HepG2 (cell line): ENCODE measurements around the gene ARHGAP5. TPM values are rescaled to one million over a fixed set of nuclear protein-coding genes. Genes with fewer than 3 reads are reported as not detected.

ENCODE experiments used
- CAMTA2 ChIP-seq: sonication (generic); formaldehyde crosslinking; IDR thresholded peaks from 2 replicates; pipeline ENCODE4 v1.4.0; 2020; ENCODE audit warnings: mild to moderate bottlenecking, missing genetic modification reagents, borderline replicate concordance
- CENPT ChIP-seq: sonication (generic); formaldehyde crosslinking; IDR thresholded peaks from 2 replicates; pipeline ENCODE4 v1.8.0; 2022; ENCODE audit warnings: low read depth, mild to moderate bottlenecking, moderate library complexity, missing genetic modification reagents
- CREB1 ChIP-seq, 2 experiments: fragments of 450-650 bp in 1 of 2; IDR thresholded peaks; 2 replicates each; pipeline ENCODE4 v1.6.1; 2016 to 2017; ENCODE audit warnings: control low read depth in 1 of 2, mild to moderate bottlenecking in 1 of 2, missing compliant biosample characterization in 1 of 2, missing genetic modification characterization in 1 of 2
- FOSL1 ChIP-seq: sonication (generic); formaldehyde crosslinking; IDR thresholded peaks from 2 replicates; pipeline ENCODE4 v1.9.0; 2021; ENCODE audit warnings: missing genetic modification reagents, borderline replicate concordance
- GFI1 ChIP-seq: sonication (generic); formaldehyde crosslinking; IDR thresholded peaks from 2 replicates; pipeline ENCODE4 v1.5.0; 2020; ENCODE audit warnings: missing genetic modification reagents, mild to moderate bottlenecking, borderline replicate concordance
- HNRNPL ChIP-seq: fragments of 200-400 bp; formaldehyde crosslinking; IDR thresholded peaks from 2 replicates; pipeline ENCODE4 v1.6.1; 2017; ENCODE audit warnings: mild to moderate bottlenecking, low read depth, low read length
- KDM4B ChIP-seq: sonication (generic); formaldehyde crosslinking; IDR thresholded peaks from 2 replicates; pipeline ENCODE4 v1.4.0; 2020; ENCODE audit warnings: missing genetic modification reagents
- KLF15 ChIP-seq: sonication (generic); formaldehyde crosslinking; IDR thresholded peaks from 2 replicates; pipeline ENCODE4 v1.8.1; 2023; ENCODE audit warnings: borderline replicate concordance, mild to moderate bottlenecking, inconsistent platforms, missing genetic modification reagents, mixed read lengths
- NR0B2 ChIP-seq: sonication (generic); formaldehyde crosslinking; IDR thresholded peaks from 2 replicates; pipeline ENCODE4 v1.4.0; 2020; ENCODE audit warnings: mild to moderate bottlenecking, missing genetic modification reagents
- NR3C1 ChIP-seq: sonication (generic); formaldehyde crosslinking; IDR thresholded peaks from 2 replicates; pipeline ENCODE4 v1.4.0; 2020; ENCODE audit warnings: missing genetic modification reagents
- ONECUT2 ChIP-seq: sonication (generic); formaldehyde crosslinking; IDR thresholded peaks from 2 replicates; pipeline ENCODE4 v1.4.0; 2020; ENCODE audit warnings: missing genetic modification reagents
- PAF1 ChIP-seq: IDR thresholded peaks from 2 replicates; pipeline ENCODE4 v1.6.1; 2016; ENCODE audit warnings: missing genetic modification reagents, missing compliant biosample characterization
- PHF20 ChIP-seq: sonication (generic); formaldehyde crosslinking; IDR thresholded peaks from 2 replicates; pipeline ENCODE4 v1.5.0; 2020; ENCODE audit warnings: mild to moderate bottlenecking, missing genetic modification reagents
- THYN1 ChIP-seq: sonication (generic); formaldehyde crosslinking; IDR thresholded peaks from 2 replicates; pipeline ENCODE4 v1.8.1; 2023; ENCODE audit warnings: low read depth, mild to moderate bottlenecking, moderate library complexity, missing genetic modification reagents, borderline replicate concordance
- ZBTB1 ChIP-seq: sonication (generic); formaldehyde crosslinking; IDR thresholded peaks from 2 replicates; pipeline ENCODE4 v1.4.0; 2020; ENCODE audit warnings: missing genetic modification reagents, borderline replicate concordance
- ZFY ChIP-seq: sonication (generic); formaldehyde crosslinking; IDR thresholded peaks from 2 replicates; pipeline ENCODE4 v1.4.0; 2020; ENCODE audit warnings: missing genetic modification reagents
- ZIK1 ChIP-seq: sonication (generic); formaldehyde crosslinking; IDR thresholded peaks from 2 replicates; pipeline ENCODE4 v1.5.0; 2020; ENCODE audit warnings: mild to moderate bottlenecking, low read depth, missing genetic modification reagents, borderline replicate concordance
- ZNF563 ChIP-seq: sonication (generic); formaldehyde crosslinking; IDR thresholded peaks from 2 replicates; pipeline ENCODE4 v1.8.0; 2022; ENCODE audit warnings: mild to moderate bottlenecking, moderate library complexity, missing genetic modification reagents
- ZNF597 ChIP-seq: sonication (generic); formaldehyde crosslinking; IDR thresholded peaks from 2 replicates; pipeline ENCODE4 v1.5.0; 2020; ENCODE audit warnings: missing genetic modification reagents
- ZNF644 ChIP-seq: IDR thresholded peaks from 2 replicates; pipeline ENCODE4 v1.6.1; 2016; ENCODE audit warnings: low read depth
- ZNF713 ChIP-seq: sonication (generic); formaldehyde crosslinking; IDR thresholded peaks from 2 replicates; pipeline ENCODE4 v1.4.0; 2020; ENCODE audit warnings: mild to moderate bottlenecking, missing genetic modification reagents
- ZNF792 ChIP-seq: IDR thresholded peaks from 2 replicates; pipeline ENCODE4 v1.6.1; 2016
- polyA plus RNA-seq, 8 experiments: library from polyadenylated mRNA; depleted of rRNA in 3 of 8; stranded (reverse) in 7 of 8; unstranded in 1 of 8; fragments of >200 nt; fragmentation: Illumina TruSeq in 4 of 8; extraction: Trizol in 4 of 8; gene quantifications; 2 replicates each; pipeline versions ENCODE4 v1.2.1 to v1.2.3, GENCODE V29; 2011 to 2016; ENCODE audit warnings: low read depth in 4 of 8, missing spikeins in 1 of 8, mixed read lengths in 1 of 8; ENCODE audit not compliant: insufficient read depth in 1 of 8
- total RNA-seq, 5 experiments: library from RNA; depleted of rRNA; stranded (reverse); fragments of >200 nt; fragmentation: Illumina TruSeq; extraction: Trizol; gene quantifications; 2 replicates each; pipeline ENCODE4 v1.2.3, GENCODE V29; 2016; ENCODE audit warnings: low read depth in 1 of 5
- TF ChIP-seq, protein P1 (sequence below): sonication (generic); formaldehyde crosslinking; conservative IDR thresholded peaks from 2 replicates; pipeline ENCODE4 v1.4.0; 2020; ENCODE audit warnings: missing genetic modification reagents
- TF ChIP-seq, protein P2 (sequence below): sonication (generic); formaldehyde crosslinking; IDR thresholded peaks from 2 replicates; pipeline ENCODE4 v1.4.0; 2020; ENCODE audit warnings: mild to moderate bottlenecking, missing genetic modification reagents

The ARHGAP5 gene
- total and polyA plus RNA-seq, 2 of the 13 experiments (the other 11 are each of a cell fraction or from before 2014, with no cell fraction given) = 33.7 to 144 TPM

GRCh38 chr14:32202998-32203882, 126.1 kb downstream of the ARHGAP5 start, which contains the start of gene RNU6-8 (continued):
- TF ChIP-seq, protein P1, sequence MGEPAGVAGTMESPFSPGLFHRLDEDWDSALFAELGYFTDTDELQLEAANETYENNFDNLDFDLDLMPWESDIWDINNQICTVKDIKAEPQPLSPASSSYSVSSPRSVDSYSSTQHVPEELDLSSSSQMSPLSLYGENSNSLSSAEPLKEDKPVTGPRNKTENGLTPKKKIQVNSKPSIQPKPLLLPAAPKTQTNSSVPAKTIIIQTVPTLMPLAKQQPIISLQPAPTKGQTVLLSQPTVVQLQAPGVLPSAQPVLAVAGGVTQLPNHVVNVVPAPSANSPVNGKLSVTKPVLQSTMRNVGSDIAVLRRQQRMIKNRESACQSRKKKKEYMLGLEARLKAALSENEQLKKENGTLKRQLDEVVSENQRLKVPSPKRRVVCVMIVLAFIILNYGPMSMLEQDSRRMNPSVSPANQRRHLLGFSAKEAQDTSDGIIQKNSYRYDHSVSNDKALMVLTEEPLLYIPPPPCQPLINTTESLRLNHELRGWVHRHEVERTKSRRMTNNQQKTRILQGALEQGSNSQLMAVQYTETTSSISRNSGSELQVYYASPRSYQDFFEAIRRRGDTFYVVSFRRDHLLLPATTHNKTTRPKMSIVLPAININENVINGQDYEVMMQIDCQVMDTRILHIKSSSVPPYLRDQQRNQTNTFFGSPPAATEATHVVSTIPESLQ (CRISPR knock-in tag) = peak; percentile 94
- TF ChIP-seq ZNF644 (CRISPR knock-in tag) (peak; percentile 55; the same call in 1 of the 2 replicates), HNRNPL (no peak), ZBTB1 (no peak; the same call in 1 of the 2 replicates), ZNF713 (peak; percentile 74; the same call in 1 of the 2 replicates), ONECUT2 (CRISPR knock-in tag) (0 out of 2 replicates have a peak, but pooled peaks have one; percentile 49), PAF1 (no peak), FOSL1 (CRISPR knock-in tag) (peak; percentile 49; the same call in 1 of the 2 replicates), KLF15 (CRISPR knock-in tag) (peak; percentile 78; the same call in 1 of the 2 replicates), THYN1 (CRISPR knock-in tag) (peak; percentile 67; the same call in 1 of the 2 replicates), GFI1 (CRISPR knock-in tag) (peak; percentile 68), ZIK1 (peak; percentile 77), PHF20 (CRISPR knock-in tag) (peak; percentile 76), NR0B2 (peak; percentile 28), NR3C1 (CRISPR knock-in tag) (no peak), KDM4B (CRISPR knock-in tag) (peak; percentile 60; the same call in 1 of the 2 replicates), ZNF792 (CRISPR knock-in tag) (peak; percentile 97), ZFY (CRISPR knock-in tag) (peak; percentile 94), ZNF563 (CRISPR knock-in tag) (peak; percentile 99), CAMTA2 (CRISPR knock-in tag) (no peak), ZNF597 (CRISPR knock-in tag) (peak; percentile 41; the same call in 1 of the 2 replicates), CREB1 (IDR thresholded peaks at IDR 0.05) (peak; percentile 80), CREB1 (CRISPR knock-in tag; IDR thresholded peaks at IDR 0.05) (no peak), CENPT (no peak)
- TF ChIP-seq, protein P2, sequence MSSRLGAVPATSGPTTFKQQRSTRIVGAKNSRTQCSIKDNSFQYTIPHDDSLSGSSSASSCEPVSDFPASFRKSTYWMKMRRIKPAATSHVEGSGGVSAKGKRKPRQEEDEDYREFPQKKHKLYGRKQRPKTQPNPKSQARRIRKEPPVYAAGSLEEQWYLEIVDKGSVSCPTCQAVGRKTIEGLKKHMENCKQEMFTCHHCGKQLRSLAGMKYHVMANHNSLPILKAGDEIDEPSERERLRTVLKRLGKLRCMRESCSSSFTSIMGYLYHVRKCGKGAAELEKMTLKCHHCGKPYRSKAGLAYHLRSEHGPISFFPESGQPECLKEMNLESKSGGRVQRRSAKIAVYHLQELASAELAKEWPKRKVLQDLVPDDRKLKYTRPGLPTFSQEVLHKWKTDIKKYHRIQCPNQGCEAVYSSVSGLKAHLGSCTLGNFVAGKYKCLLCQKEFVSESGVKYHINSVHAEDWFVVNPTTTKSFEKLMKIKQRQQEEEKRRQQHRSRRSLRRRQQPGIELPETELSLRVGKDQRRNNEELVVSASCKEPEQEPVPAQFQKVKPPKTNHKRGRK (CRISPR knock-in tag) = peak; percentile 67; the same call in 1 of the 2 replicates
